Hematopoietic multipotent progenitor cell treated with erythropoietin and hydrocortisone succinate and interleukin-3 and kit ligand, for 17 days (in vitro differentiated cells): ENCODE results near the gene OR2AG2.
A peak's percentile ranks its signal among the peaks of the same experiment; 100 is the strongest.

Source experiments
- DNase-seq: peaks from one replicate; pipeline ENCODE4 v3.0.0-alpha.2; 2015; ENCODE audit warnings: low spot score

OR2AG2 gene

DNA sequence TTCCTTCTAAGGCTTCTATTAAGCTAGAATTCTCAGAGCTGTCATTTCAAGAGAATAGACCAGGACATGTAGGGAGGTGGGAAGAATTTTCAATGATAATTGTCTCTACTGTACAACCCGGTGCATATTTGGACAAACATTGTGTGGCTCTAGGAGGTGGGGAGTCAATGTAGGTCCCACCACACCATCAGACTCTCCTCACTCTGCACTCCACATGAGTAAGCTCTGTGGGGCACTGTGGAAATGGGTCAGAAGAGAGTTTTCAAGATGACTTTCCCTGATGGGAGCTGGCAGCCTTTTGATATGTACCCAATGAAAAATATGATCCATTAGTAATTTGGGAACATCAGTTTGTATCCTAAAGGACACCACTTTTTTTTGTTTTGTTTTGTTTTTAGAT lies 33.2 kb downstream of the OR2AG2 start:
- no peak for DNase-seq

DNA sequence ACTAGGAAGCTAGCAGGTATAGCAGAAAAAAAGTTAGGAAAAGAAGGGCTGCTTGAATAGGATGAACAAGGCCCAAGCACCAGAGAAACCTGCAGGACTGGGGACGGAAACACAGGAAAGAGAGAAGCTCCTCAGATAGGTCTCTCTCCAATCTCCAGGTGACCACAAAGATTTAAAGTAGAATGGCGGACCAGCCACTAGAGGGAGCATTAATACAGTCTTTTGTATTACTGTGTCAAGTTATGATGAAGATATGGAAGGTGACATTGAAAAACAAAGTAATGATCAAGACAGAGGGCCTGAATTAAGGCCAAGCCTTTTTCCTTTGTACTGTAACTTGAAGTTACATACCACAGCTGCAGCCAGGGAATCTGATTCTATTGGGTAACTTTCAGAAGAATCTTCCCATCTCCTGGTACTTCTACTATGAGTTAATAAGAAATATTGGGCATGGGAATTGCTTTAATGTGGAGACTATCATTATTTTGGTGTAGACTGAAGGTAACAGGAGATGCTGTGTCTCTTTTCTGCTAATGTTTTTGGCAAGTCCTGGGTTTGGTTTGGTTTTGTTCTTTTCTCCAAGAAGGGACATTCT lies 33.8 kb downstream of the OR2AG2 start:
- peak; percentile 37 for DNase-seq

DNA sequence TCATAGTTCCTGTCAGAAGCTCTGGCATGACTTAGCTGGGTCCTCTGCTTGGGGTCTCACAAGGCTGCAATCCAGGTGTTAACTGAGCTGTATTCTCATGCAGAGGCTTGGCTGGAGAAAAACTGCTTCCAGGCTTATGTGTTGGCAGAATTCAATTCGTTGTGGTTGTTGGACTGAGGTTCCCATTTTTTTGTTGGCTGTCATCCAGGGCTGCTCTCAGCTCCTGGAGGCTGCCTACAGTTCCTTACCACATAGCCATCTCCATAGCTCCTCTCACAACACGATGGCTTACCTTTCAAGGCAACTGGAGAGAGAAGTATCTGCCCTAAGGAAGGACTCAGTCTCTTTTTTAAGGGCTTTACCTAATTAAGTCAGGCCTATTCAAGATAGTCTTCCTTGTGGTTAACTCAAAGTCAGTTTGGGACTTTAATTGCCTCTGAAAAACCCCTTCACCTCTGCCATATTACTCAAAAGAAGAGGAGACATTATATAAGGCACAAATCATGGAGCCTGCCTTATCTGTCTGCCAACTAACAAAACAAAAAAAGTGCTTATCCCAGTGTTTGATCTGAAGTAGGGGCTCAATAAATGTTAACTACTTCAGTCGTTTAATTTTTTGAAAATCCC lies 35.2 kb downstream of the OR2AG2 start:
- no peak for DNase-seq

DNA sequence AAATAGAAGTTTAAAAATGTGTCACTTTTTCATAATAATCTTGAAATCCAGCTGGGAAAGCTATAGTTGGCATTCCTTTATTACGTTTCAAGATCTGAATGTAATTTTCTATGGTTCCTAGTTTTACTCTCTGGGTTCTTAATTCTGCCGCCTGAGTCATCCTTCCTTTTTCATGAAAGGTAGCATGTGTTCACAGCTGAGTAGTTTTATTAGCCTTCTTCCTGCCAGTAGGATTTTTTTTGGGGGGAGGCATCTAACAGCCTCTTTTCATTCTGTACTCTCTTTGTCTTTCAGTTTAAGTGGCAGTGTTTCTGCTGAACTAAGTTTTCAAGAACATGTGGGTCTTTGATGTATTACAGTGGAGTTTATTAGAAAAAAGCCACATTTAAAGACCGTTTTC lies 36.5 kb downstream of the OR2AG2 start:
- no peak for DNase-seq

DNA sequence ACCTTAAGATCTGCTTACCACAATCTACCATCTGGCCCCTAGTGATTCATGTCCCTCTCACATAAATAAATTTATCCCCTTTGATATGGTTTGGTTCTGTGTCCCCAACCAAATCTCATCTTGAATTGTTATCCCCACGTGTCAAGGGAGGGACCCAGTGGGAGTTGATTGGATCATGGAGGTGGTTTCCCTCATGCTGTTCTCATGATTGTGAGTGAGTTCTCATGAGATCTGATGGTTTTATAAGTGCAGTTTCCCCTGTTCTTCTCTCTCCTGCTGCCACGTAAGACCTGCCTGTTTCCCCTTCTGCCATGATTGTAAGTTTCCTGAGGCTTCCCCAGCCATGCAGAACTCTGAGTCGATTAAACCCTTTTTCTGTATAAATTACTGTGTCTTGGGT lies 37.2 kb downstream of the OR2AG2 start:
- no peak for DNase-seq

DNA sequence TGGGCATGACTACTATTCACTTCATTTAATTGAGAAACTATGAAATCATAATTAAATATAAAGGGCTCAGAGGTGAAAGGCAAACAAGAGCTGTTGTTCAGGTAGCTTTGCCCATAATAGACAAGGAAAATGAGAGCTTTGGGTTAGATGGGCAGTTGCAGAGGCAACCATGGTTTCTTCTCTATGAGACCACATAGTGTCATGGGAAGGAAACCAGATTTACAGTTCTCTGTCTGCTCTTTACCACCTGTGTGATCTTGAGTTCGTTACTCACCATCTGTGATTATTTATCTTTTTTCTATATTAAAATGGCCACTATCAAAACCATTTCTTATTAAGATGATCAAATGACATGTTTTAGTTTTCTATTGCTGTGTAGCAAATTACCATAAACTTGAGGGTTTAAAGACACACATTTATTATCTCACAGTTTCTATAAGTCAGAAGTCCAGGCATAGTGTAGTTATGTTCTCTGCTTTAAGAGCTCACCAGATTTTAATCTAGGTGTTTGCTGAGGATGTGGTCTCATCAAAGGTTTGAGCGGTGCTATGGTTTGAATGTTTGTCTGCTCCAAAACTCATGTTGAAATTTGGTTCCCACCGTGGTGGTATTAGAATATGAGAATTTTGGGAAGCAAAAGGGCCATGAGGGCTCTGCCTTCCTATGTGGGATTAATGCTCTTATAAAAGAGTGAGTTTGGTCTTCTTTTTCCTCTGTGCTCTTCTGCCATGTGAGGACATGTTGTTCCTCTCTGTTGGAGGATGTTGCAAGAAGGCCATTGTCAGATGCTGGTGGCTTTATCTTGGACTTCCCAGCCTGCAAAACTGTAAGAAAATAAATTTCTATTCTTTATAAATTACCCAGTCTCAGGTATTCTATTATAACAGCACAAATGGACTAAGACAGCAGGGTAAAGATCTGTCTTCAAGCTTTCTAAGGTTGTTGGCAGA lies 38.2 kb downstream of the OR2AG2 start:
- DNase-seq = no peak

DNA sequence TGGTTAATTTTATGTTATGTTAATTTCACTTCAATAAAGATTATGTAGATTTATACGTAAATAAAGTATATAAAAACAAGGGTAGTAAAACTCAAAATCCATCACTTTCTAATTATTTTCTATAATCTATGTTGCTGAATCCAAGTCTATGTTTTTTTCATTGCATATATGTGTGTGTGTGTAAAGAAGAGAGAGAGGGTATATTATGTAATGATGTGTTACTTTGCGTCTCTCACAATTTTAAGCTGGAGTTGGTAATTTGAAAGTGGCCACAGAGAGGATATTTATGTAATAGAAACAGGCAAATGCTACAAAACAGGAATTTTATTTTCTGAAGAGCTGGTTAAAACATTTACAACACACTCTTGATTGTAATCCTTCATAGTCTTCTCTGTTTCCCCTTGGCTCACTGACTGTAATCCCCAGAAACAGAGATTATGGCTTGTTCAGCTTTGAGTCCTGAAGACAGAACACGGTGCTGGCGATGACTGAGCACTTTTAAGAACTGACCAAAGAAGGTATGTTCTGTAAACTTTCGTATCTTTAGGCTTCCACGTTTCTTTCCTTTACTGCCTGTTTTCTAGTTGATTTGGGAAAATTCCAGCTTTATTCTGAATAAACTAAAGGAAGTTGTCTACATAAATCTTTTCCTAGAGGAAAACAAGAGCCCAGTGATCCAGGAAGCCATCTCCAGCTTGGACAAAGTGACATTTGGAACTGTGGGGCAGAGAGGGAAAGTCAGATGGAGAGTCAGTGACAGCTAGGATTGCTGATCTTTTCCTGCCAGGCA lies 43.6 kb downstream of the OR2AG2 start:
- no peak for DNase-seq

DNA sequence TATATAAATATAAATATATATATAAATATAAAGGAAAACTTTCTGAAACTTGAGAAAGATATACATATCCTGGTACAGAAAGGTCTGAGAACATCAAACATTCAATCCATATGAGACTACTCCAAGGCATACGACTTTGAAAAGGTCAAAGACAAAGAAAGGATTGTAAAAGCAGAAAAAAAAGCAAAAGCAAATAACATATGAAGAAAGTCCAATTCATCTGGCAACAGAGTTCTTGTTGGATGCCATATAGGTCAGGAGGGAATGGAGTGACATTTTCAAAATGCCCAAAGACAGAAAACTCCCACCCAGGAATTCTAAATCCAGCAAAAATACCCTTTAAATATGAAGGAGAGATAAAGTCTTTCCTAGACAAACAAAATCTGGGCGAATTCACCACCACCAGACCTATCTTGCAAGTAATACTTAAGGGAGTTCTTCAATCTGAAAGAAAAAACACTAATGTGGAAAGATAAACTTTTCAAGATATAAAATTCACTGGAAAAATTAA lies 46.3 kb downstream of the OR2AG2 start:
- no peak for DNase-seq

DNA sequence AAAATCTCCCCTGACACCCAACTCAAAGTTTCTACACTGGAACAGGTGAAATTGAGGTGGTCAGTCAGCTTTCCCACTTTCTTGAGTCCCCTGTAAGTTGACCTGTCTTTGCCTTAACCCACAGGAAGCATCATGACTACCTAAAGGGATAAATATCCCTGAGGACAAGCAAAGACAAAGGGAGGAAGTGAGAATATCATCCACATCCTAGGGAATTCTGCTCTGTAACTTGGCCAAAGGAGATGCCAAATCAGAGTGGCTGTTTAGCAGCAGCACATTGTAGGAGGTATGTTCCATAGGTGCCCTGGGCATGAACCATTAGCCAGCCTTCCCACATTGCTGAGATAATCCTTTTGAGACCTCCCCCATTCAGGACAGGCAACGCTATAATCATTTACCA lies 47.8 kb downstream of the OR2AG2 start:
- no peak for DNase-seq

DNA sequence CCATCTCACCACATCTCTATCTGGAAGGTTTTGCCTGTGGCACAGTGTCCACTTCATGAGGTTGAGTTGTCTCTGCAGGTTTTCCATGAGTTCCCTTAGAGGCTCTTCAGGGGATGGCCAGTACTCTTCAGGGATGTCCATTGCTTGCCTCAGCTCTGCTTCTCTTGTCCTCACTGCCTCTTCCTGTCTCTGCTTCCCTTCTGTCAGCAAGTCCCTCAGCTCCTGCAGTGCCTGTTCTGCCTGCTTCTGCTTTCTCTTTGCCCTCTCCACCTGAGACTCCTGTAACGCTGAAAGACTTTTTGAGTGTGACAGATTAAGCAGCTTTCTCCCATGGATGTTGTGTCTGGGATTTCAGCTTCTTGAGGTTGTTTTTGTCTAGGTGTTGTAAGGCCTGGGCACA lies 50.4 kb downstream of the OR2AG2 start:
- DNase-seq = no peak

DNA sequence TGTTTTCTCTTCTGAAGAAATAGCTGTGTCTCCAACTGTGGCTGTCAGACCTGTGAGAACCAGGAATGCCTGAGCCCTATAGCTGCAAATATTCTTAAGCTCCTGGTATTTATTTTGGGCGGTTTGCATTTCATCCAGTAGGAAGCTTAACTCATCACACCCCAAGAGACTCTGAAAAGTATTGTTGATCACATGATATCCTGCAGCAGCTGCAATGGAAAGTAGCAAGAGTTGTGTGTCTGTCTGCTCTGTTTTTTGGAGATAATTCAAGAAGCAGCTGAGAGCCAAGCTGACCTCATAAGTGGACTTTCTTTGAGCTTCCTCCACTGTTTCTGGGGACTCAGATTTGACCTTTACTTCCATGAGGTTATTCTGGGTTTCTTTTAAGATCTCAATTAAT lies 52.2 kb downstream of the OR2AG2 start:
- DNase-seq = no peak

DNA sequence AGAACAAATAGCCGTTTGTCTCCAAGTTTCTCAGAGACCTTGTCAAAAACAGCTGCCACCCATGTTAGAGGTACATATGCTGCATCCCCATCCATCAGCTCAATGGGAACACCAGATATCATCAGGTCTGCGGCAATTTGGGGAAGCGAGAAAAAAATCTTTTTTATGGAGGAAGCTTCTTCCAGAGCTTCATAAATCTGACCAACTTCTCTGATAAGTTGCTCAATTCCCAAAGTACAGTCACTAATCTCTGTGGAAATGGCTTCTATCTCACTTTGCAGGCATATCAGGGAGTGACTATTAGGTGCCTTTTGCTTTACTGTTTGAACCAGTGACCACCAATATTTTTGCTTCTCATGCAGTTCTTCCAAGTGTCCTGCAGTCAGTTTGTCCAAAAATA lies 54.4 kb downstream of the OR2AG2 start:
- no peak for DNase-seq
